K562 (cell line): ENCODE measurements around the gene ZNF408. TPM values are rescaled to one million over a fixed set of nuclear protein-coding genes. Genes with fewer than 3 reads are reported as not detected.
A peak's percentile ranks its signal among the peaks of the same experiment; 100 is the strongest.

Experiments
- ASH1L ChIP-seq: fragments of 450-650 bp; IDR thresholded peaks from 2 replicates; pipeline ENCODE4 v1.6.1; 2018; ENCODE audit warnings: borderline replicate concordance, mild to moderate bottlenecking, low read depth; ENCODE audit not compliant: partially characterized antibody
- ATF1 ChIP-seq, 2 experiments: fragments of 450-650 bp in 1 of 2; IDR thresholded peaks; 2 replicates each; pipeline ENCODE4 v1.6.1; 2016; ENCODE audit warnings: missing compliant biosample characterization in 1 of 2, missing genetic modification characterization in 1 of 2
- CTBP1 ChIP-seq: fragments of 450-650 bp; IDR thresholded peaks from 2 replicates; pipeline ENCODE4 v1.6.1; 2016; ENCODE audit warnings: borderline replicate concordance
- CXXC5 ChIP-seq: fragments of 250-450 bp; sonication (Bioruptor Pico); IDR thresholded peaks from 2 replicates; pipeline ENCODE4 v1.8.0; 2022; ENCODE audit warnings: inconsistent platforms, mild to moderate bottlenecking, moderate library complexity
- DMBX1 ChIP-seq: fragments of 250-450 bp; sonication (Bioruptor Pico); IDR thresholded peaks from 2 replicates; pipeline ENCODE4 v1.8.0; 2022; ENCODE audit warnings: inconsistent platforms, mild to moderate bottlenecking, moderate library complexity, borderline replicate concordance
- DPF2 ChIP-seq: fragments of 450-650 bp; IDR thresholded peaks from 2 replicates; pipeline ENCODE4 v1.6.1; 2016
- E2F3 ChIP-seq: fragments of 250-450 bp; sonication (Bioruptor Pico); IDR thresholded peaks from 2 replicates; pipeline ENCODE4 v1.4.0; 2020; ENCODE audit warnings: mild to moderate bottlenecking
- E4F1 ChIP-seq: fragments of 250-450 bp; sonication (Bioruptor Pico); IDR thresholded peaks from 2 replicates; pipeline ENCODE4 v1.5.0; 2021; ENCODE audit warnings: mild to moderate bottlenecking, borderline replicate concordance
- FIP1L1 ChIP-seq: fragments of 200-400 bp; formaldehyde crosslinking; IDR thresholded peaks from 2 replicates; pipeline ENCODE4 v1.6.1; 2018; ENCODE audit warnings: mild to moderate bottlenecking, low read depth, low read length; ENCODE audit not compliant: poor library complexity, severe bottlenecking
- FOXO4 ChIP-seq: fragments of 450-650 bp; formaldehyde crosslinking; IDR thresholded peaks from 2 replicates; pipeline ENCODE4 v1.4.0; 2020; ENCODE audit warnings: mild to moderate bottlenecking, moderate library complexity
- HMG20A ChIP-seq: fragments of 450-650 bp; formaldehyde crosslinking; conservative IDR thresholded peaks from 2 replicates; pipeline ENCODE4 v1.4.0; 2020; ENCODE audit warnings: mild to moderate bottlenecking, mixed read lengths
- JUN ChIP-seq, 2 experiments: sonication (generic) in 1 of 2; formaldehyde crosslinking in 1 of 2; IDR thresholded peaks; 2 replicates each; pipeline versions ENCODE4 v1.6.1 to v1.8.0; 2012 to 2022; ENCODE audit warnings: borderline replicate concordance in 2 of 2, mild to moderate bottlenecking in 2 of 2, improper control_type of control experiment in 1 of 2, low read depth in 1 of 2, low read length in 1 of 2, missing genetic modification reagents in 1 of 2
- LEF1 ChIP-seq: fragments of 450-650 bp; IDR thresholded peaks from 2 replicates; pipeline ENCODE4 v1.6.1; 2016; ENCODE audit warnings: mild to moderate bottlenecking
- MBD2 ChIP-seq: sonication (generic); IDR thresholded peaks from 2 replicates; pipeline ENCODE4 v1.6.1; 2016; ENCODE audit warnings: low read depth, borderline replicate concordance
- POLR2AphosphoS5 ChIP-seq: IDR thresholded peaks from 2 replicates; pipeline ENCODE4 v1.6.1; 2011; ENCODE audit warnings: mild to moderate bottlenecking, low read depth, low read length, moderate library complexity; ENCODE audit not compliant: control insufficient read depth, insufficient read depth
- PRMT5 ChIP-seq: sonication (generic); formaldehyde crosslinking; IDR thresholded peaks from 2 replicates; pipeline ENCODE4 v1.5.0; 2020; ENCODE audit warnings: missing genetic modification reagents
- PYGO2 ChIP-seq: fragments of 450-650 bp; IDR thresholded peaks from 2 replicates; pipeline ENCODE4 v1.6.1; 2016; ENCODE audit warnings: mild to moderate bottlenecking, missing genetic modification characterization, moderate library complexity, missing compliant biosample characterization
- STAT6 ChIP-seq: sonication (generic); formaldehyde crosslinking; IDR thresholded peaks from 2 replicates; pipeline ENCODE4 v1.8.1; 2023; ENCODE audit warnings: mild to moderate bottlenecking, missing genetic modification reagents
- TAF9B ChIP-seq: fragments of 450-650 bp; IDR thresholded peaks from 2 replicates; pipeline ENCODE4 v1.6.1; 2018; ENCODE audit warnings: mild to moderate bottlenecking; ENCODE audit not compliant: partially characterized antibody
- ZNF584 ChIP-seq: fragments of 200-800 bp; sonication (Bioruptor generic); IDR thresholded peaks from 2 replicates; pipeline ENCODE4 v1.6.1; 2016; ENCODE audit warnings: low read depth, mild to moderate bottlenecking, missing genetic modification characterization, missing compliant biosample characterization
- polyA plus RNA-seq, 8 experiments: library from polyadenylated mRNA; depleted of rRNA in 4 of 8; stranded (reverse) in 5 of 8; unstranded in 3 of 8; fragments of >200 nt; fragmentation: Nextera tagmentation in 2 of 8; fragmentation: Illumina TruSeq in 1 of 8; extraction: Ambion mirVana in 2 of 8; extraction: Trizol in 1 of 8; gene quantifications; 2 replicates each; pipeline versions ENCODE4 v1.2.1 to v1.2.3, GENCODE V29; 2011 to 2014; ENCODE audit warnings: inconsistent platforms in 1 of 8, missing spikeins in 1 of 8
- total RNA-seq, 7 experiments: library from RNA; depleted of rRNA in 6 of 7; stranded (reverse); fragments of >200 nt in 6 of 7; fragmentation: Illumina TruSeq in 2 of 7; extraction: Trizol in 2 of 7; gene quantifications; 2 replicates each; pipeline versions ENCODE4 v1.2.1 to v1.2.3, GENCODE V29; 2011 to 2021; ENCODE audit warnings: low replicate concordance in 1 of 7

ZNF408 gene
- total and polyA plus RNA-seq, 9 of the 15 experiments (the other 6 are each of a cell fraction or from before 2014, with no cell fraction given) = 0.15 to 18.4 (median 7.4) TPM

GRCh38 chr11:46700241-46701077 lies at the start of gene ZNF408, which contains the start of gene ARHGAP1 (continued):
- no peak; the same call in 1 of the 2 replicates for TF ChIP-seq E4F1 (CRISPR knock-in tag)
- 0 out of 2 replicates have a peak, but pooled peaks have one; percentile 27 for TF ChIP-seq FOXO4
- TF ChIP-seq E2F3 (CRISPR knock-in tag) = peak; percentile 9; the same call in 1 of the 2 replicates
- no peak for TF ChIP-seq HMG20A
- TF ChIP-seq LEF1 = peak; percentile 56; the same call in 1 of the 2 replicates
- TF ChIP-seq DPF2 = 0 out of 2 replicates have a peak, but pooled peaks have one; percentile 59
- peak; percentile 22; the same call in 1 of the 2 replicates for TF ChIP-seq PYGO2 (tag)
- no peak for TF ChIP-seq STAT6 (CRISPR knock-in tag)
- TF ChIP-seq POLR2AphosphoS5 = peak; percentile 87
- 0 out of 2 replicates have a peak, but pooled peaks have one; percentile 14 for TF ChIP-seq ATF1 (CRISPR knock-in tag; IDR thresholded peaks at IDR 0.05)
- peak; percentile 95 for TF ChIP-seq ATF1 (tag; IDR thresholded peaks at IDR 0.05)
- peak; percentile 50; the same call in 1 of the 2 replicates for TF ChIP-seq DMBX1
- peak; percentile 64; the same call in 1 of the 2 replicates for TF ChIP-seq ZNF584 (CRISPR knock-in tag)
- TF ChIP-seq CTBP1 = peak; percentile 69
- TF ChIP-seq MBD2 = peak; percentile 60
- peak; percentile 83 for TF ChIP-seq CXXC5 (CRISPR knock-in tag)
- TF ChIP-seq PRMT5 (CRISPR knock-in tag) = no peak
- peak; percentile 73 for TF ChIP-seq FIP1L1
- TF ChIP-seq ASH1L = peak; percentile 74
- TF ChIP-seq JUN (IDR thresholded peaks at IDR 0.05; ENCODE audit: borderline replicate concordance, low read depth, low read length) = 0 out of 2 replicates have a peak, but pooled peaks have one; percentile 6
- 0 out of 2 replicates have a peak, but pooled peaks have one; percentile 42 for TF ChIP-seq JUN (CRISPR knock-in tag; IDR thresholded peaks at IDR 0.05; ENCODE audit: borderline replicate concordance)
- TF ChIP-seq TAF9B = peak; percentile 95
